HCEC 1CT (cell line): ENCODE results near the gene ZDHHC14.

Experiments used
- DNase-seq: peaks from one replicate; pipeline ENCODE4 v3.0.0-alpha.2; 2017

Gene ZDHHC14

GRCh38 chr6:157496534-157497095 is 115.6 kb downstream of the ZDHHC14 start:
- no peak for DNase-seq

- DNase-seq: no peak
Observed at GRCh38 chr6:157497579-157497978, 116.6 kb downstream of the ZDHHC14 start.

DNA sequence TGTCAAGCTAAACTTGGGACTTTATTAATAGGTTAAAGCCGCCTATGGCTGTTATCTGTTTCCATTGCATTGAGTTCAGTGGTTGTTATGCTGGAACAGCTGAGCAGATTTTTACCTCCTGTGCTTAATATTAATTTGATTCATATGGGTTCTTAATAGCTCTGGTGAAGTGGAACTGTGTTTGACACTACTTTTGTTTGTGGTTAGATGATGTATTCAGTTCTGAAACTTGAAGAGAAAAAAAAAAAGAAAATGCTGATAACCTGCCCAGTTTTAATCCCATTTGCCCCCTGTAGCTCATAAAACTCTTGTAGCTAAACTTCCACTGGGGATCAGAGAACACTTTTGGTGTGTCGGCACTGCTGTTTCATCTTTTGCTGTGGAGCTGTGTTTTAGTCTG is 117.8 kb downstream of the ZDHHC14 start:
- DNase-seq: no peak

DNA sequence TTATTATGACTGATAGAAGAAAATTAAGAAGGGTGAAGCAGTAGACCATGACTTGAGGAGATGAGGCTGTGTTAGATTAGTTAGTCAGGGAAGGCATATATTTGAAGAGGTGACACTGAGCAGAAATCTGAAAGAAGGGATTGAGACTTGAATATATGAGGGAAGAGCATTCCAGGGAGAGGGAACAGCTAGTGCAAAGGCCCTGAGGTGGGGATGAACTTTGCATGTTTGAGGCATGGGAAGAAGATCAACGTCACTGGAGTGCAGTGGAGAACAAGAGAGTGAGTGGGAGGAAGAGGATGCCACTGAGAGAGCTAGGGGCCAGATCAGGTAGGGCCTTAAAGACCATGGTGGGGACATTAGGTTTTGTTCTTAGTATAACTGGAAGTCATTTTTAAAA is 119.0 kb downstream of the ZDHHC14 start:
- DNase-seq: no peak

GRCh38 chr6:157503018-157503747 is 122.2 kb downstream of the ZDHHC14 start:
- no peak for DNase-seq

DNA sequence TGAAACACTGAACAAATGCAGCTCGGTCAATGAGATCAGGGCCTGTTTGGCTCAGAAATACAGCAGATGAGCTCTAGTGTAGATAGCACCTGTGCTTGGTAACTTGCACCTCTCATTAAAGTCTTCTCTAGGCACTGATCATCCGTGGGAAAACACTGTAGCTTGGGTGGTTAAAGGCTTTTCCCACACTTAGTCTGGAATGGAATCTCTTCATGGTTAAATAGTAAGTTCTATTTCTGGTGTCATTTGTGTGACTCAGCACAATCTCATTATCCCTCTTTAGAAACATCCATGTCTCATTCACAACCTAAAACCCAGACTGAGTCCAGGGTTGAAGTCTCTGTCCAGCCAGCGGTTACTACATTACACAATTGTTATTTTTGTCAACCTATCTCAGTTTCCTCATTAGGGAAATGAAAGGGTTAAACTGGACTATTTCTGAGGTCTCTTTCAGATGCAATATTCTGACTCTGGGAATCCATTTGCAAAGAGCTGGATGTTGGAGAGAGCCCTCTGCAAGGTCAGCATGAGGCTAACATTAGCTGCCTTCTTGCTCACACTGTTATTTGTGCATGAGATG is 125.0 kb downstream of the ZDHHC14 start:
- DNase-seq: no peak

DNA sequence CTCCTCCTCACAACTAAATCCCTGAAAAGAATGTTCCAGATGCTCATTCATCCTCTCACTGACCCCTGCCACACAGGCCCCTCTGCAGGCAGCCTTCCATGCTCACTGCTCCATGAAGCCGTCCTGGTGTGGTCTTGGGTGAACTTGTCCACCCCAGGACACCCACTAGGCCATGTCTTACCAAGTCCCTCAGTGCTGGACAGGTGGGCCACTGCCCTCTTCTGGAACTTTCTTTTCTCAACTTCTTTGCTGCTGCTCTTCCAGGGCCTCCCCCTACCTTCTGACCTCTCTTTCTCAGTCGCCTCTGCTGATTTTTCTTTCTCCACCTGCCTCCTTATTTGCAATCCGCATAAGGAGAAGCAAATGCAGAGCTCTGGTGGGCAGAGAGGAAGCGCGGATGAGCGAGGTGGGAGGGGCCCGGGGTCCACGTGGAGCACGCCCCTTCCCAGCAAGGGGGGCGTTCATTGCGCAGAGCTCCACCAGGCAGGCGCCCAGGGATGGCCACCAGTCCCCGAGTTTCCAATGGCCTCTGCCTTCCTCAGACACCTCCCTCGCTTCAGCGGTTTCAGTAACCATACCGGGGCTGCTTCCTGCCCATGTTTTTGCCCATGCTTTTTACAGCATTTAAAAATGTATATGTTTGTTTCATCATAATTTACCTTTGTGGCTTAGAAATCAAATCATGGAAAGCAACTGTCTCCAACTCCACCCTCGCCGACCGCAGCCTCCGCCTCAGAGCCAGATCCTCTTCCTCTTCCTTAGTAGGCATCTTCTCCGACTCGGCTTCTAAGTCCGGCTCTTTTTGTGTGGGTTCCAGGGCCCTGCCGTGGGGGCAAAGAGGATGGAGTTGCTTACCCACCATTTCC is 129.6 kb downstream of the ZDHHC14 start:
- no peak for DNase-seq

- no peak for DNase-seq
Observed at GRCh38 chr6:157511682-157512381, 130.8 kb downstream of the ZDHHC14 start.

- no peak for DNase-seq
Observed at GRCh38 chr6:157512382-157512682, 131.3 kb downstream of the ZDHHC14 start.

DNA sequence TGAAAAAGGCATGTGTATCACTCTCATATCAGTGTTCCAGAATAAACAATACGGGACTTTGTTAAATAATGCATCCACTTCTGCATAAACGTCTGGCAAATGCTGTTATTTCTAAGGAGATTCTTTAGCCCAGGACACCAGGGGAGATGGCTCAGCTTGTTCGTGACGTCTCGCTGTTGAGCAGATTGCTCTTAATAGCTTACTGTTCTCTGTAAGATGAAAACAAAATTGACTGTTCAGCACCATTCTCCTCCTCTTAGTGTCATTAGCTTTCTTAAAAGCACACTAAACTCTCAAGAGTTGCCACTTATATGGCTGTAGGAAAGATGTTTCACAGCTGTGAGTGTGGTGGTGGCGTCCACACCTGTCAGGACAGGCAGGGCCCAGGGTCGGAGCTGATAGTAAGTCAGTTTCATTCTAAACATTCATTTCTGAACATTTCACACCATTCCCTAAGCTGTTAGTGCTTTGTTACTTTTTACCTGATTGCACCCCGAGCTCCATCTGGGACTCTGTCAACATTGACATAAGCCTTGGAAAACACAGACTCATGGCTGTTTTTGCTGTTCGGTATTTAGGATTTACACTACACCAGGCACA is 132.1 kb downstream of the ZDHHC14 start:
- DNase-seq: no peak

DNA sequence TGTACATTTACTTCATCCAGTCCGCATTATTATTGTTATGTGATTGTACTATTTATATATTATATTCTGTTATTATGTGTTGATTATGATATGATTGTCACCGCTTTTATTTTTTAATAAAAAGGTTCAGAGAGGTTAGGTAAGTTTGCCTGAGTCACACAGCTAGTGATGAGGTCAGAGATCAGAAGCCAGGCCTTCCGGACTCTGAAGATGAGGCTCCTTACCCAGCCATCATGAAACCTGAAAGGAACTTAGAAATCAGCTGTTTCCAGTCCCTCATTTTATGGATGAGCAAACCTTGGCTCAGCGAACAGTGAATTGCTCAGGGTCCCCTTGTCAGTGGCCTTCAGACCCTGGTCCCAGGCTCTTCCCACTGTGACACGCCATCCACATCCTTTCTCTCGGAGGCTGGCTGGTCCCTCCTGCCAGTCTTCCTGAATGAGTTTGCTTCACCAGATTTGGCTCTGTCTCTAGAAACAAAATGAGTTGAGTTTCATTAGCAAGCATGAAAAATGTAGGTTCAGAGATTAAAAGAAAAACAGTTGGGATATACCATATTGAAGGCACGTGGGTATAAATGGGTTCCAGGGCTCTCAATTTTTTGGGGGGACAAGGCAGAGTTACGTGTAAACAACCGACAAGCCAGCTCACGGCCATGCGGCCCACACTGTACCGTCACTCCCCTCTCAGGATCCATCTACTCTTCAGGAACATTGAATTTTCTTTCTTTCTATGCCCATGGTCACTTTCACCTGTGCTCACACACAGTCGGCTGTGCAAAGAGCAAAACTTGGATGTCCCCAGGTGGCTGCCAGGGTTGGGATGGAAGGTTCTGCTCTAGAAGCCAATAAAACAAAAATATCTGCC is 132.9 kb downstream of the ZDHHC14 start:
- DNase-seq: no peak

- peak; percentile 69 for DNase-seq
Observed at GRCh38 chr6:157514659-157515496, 133.9 kb downstream of the ZDHHC14 start.

- no peak for DNase-seq
Observed at GRCh38 chr6:157516319-157517026, 135.5 kb downstream of the ZDHHC14 start.

GRCh38 chr6:157517601-157518359 is 136.8 kb downstream of the ZDHHC14 start:
- DNase-seq: no peak

DNA sequence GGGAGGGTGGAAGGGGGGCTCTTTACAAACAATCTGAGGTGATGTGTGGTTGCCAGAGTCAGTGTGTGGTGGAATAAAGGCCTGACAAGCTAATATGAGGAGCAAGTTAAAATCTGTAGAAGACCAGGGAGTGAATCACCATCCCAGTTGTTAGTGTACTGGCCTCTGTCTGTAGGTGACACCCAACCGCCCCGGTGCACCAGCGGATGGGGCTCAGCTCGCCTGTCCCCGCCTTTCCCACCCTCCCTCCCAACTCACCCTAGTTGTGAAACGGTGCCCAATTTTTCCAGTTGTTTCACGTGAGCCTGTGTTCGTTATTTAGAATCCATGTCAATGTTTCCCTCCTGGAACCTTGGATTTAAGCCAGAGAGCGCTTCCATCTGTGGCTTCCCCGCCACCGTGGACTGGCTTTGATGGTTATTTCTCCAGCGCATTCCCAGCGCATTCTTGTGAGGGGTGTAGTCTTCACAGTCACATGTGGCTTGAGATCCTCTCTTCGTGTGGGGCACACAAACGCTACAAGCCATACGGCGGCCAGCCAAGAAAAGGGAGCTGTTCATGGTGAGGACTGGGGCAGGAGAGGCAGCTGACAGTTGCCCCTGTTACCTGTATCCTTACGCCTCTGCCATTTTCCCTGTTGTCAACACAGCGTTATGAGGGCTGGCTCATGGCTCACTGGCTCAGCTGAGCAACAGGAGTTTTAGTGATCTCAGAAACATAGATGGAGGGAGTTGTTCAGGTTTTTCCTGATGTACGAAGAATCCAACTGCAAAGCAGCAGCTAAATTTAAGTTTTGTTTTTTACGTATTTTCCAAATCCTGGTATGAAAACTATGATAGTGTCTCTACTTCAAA is 137.6 kb downstream of the ZDHHC14 start:
- DNase-seq: no peak

GRCh38 chr6:157519255-157520116 is 138.5 kb downstream of the ZDHHC14 start:
- DNase-seq: no peak

GRCh38 chr6:157520117-157520406 is 139.1 kb downstream of the ZDHHC14 start:
- no peak for DNase-seq
